GM12878 (cell line): Measurements from ENCODE around the gene C1QTNF1. TPM values are rescaled to one million over a fixed set of nuclear protein-coding genes. Genes with fewer than 3 reads are reported as not detected.

Source experiments
- ATAC-seq: fragments of 200-7000 bp; cut with Tn5 transposase; 3 replicates; pipeline ENCODE4 v1.9.1; 2020; ENCODE audit warnings: mild to moderate bottlenecking, moderate library complexity
- BruUV-seq: library from RNA; stranded (reverse); fragments of 400-500 nt; replicated peaks from 2 replicates; lab custom pipeline; 2021; lab: Mats Ljungman, UMichigan
- CTCF ChIA-PET: fragments of 300-600 bp; sonication (Branson Sonifier 250); formaldehyde crosslinking; extraction: SDS; loops from one replicate; lab custom pipeline; 2021; ENCODE audit warnings: inconsistent platforms; lab: Yijun Ruan, JAX
- POLR2A ChIA-PET: fragments of 350-600 bp; formaldehyde crosslinking; extraction: SDS; loops from one replicate; lab custom pipeline; 2021; ENCODE audit warnings: inconsistent platforms; lab: Charles Lee
- RAD21 ChIA-PET: fragments of 300-600 bp; sonication (Branson Sonifier 250); formaldehyde crosslinking; loops from one replicate; lab custom pipeline; 2023; ENCODE audit warnings: antibody characterized with exemption; ENCODE audit not compliant: unreplicated experiment; lab: Charles Lee
- SMC1A ChIA-PET: fragments of 300-600 bp; sonication (Branson Sonifier 250); formaldehyde crosslinking; loops from one replicate; lab custom pipeline; 2023; ENCODE audit not compliant: unreplicated experiment, uncharacterized antibody; lab: Charles Lee
- DNase-seq: peaks from one replicate; pipeline ENCODE4 v3.0.0-alpha.2; 2011; ENCODE audit warnings: low read depth, low spot score
- FAIRE-seq: peaks from 3 replicates; lab custom pipeline; 2011; peaks lifted over from hg19 to GRCh38; lab: Jason Lieb, UNC
- H2AFZ ChIP-seq: 2 replicates; pipeline ENCODE4 v1.6.0; 2011; ENCODE audit warnings: low read depth, low read length, control low read depth; ENCODE audit not compliant: control insufficient read depth
- H3K27ac ChIP-seq: 2 replicates; pipeline ENCODE4 v1.5.1; 2011; ENCODE audit warnings: control low read depth; ENCODE audit not compliant: control insufficient read depth, insufficient read depth
- H3K27me3 ChIP-seq, 2 experiments: replicated peaks in 1 of 2; 2 replicates each; pipeline versions ENCODE4 v1.6.0 to v1.6.1; 2011; ENCODE audit warnings: low read length in 1 of 2; ENCODE audit not compliant: control insufficient read depth in 2 of 2, insufficient read depth in 2 of 2
- H3K36me3 ChIP-seq, 2 experiments: 2 replicates each; pipeline ENCODE4 v1.5.1; 2011; ENCODE audit warnings: low read length in 1 of 2; ENCODE audit not compliant: control insufficient read depth in 2 of 2, insufficient read depth in 2 of 2
- H3K4me1 ChIP-seq: 2 replicates; pipeline ENCODE4 v1.6.1; 2011; ENCODE audit warnings: mild to moderate bottlenecking, low read length, moderate library complexity, mixed read lengths; ENCODE audit not compliant: control insufficient read depth, insufficient read depth
- H3K4me2 ChIP-seq: 2 replicates; pipeline ENCODE4 v1.6.0; 2011; ENCODE audit warnings: control low read depth; ENCODE audit not compliant: control insufficient read depth, insufficient read depth
- H3K4me3 ChIP-seq: fragments of 200-600 bp; sonication (generic); 2 replicates; pipeline ENCODE4 v1.5.1; 2016
- H3K79me2 ChIP-seq: 2 replicates; pipeline ENCODE4 v1.6.0; 2011; ENCODE audit warnings: low read length; ENCODE audit not compliant: control insufficient read depth, insufficient read depth
- H3K9ac ChIP-seq: 2 replicates; pipeline ENCODE4 v1.8.0; 2011; ENCODE audit warnings: low read length, control low read depth, mixed read lengths; ENCODE audit not compliant: control insufficient read depth, insufficient read depth
- H3K9me3 ChIP-seq: replicated peaks from 3 replicates; pipeline ENCODE4 v1.5.1; 2011; ENCODE audit warnings: mild to moderate bottlenecking, low read length; ENCODE audit not compliant: control insufficient read depth, insufficient read depth
- H4K20me1 ChIP-seq: 2 replicates; pipeline ENCODE4 v1.6.0; 2011; ENCODE audit not compliant: control insufficient read depth, insufficient read depth
- HSF1 ChIP-seq: fragments of 150-350 bp; IDR thresholded peaks from 2 replicates; pipeline ENCODE4 v1.6.1; 2014; ENCODE audit warnings: mild to moderate bottlenecking, low read depth, low read length
- IKZF1 ChIP-seq: fragments of 450-650 bp; conservative IDR thresholded peaks from 2 replicates; pipeline ENCODE4 v1.6.1; 2017; ENCODE audit warnings: antibody characterized with exemption, mild to moderate bottlenecking
- IKZF2 ChIP-seq, 2 experiments: fragments of 450-650 bp; IDR thresholded peaks; 2 replicates each; pipeline ENCODE4 v1.6.1; 2017; ENCODE audit warnings: mild to moderate bottlenecking in 2 of 2, moderate library complexity in 2 of 2
- KAT2A ChIP-seq: conservative IDR thresholded peaks from 2 replicates; pipeline ENCODE4 v1.6.1; 2011; ENCODE audit warnings: low read depth, low read length; ENCODE audit not compliant: control insufficient read depth
- TCF3 ChIP-seq: IDR thresholded peaks from 2 replicates; pipeline ENCODE4 v1.6.1; 2012; ENCODE audit warnings: low read depth, mild to moderate bottlenecking, low read length, borderline replicate concordance; ENCODE audit not compliant: insufficient read depth
- USF2 ChIP-seq: IDR thresholded peaks from 2 replicates; pipeline ENCODE4 v1.6.1; 2011; ENCODE audit warnings: low read depth, low read length, improper control_type of control experiment, borderline replicate concordance
- YBX1 ChIP-seq: fragments of 450-650 bp; IDR thresholded peaks from 2 replicates; pipeline ENCODE4 v1.6.1; 2016; ENCODE audit warnings: antibody characterized with exemption
- ZNF274 ChIP-seq: IDR thresholded peaks from one replicate; pipeline ENCODE4 v1.8.0; 2011; ENCODE audit not compliant: insufficient read length, insufficient read depth
- WGBS: methylation state at CpG from one replicate; pipeline ENCODE4 v1.1.6; 2016; ENCODE audit warnings: low lambda C conversion rate; ENCODE audit not compliant: insufficient replicate concordance, insufficient coverage; ENCODE audit errors: missing lambda C conversion rate; 5-methylcytosine and 5-hydroxymethylcytosine counted together
- in situ Hi-C: fragments of 300-500 bp; cut with MboI; formaldehyde crosslinking; loops from 9 replicates; pipeline ENCODE4 v1.14.3; 2018; ENCODE audit warnings: mixed read lengths
- intact Hi-C: fragments of 100-400 bp; cut with micrococcal nuclease; formaldehyde crosslinking; loops from one replicate; pipeline ENCODE4 v1.14.2; 2022; ENCODE audit not compliant: unreplicated experiment
- polyA plus RNA-seq, 11 experiments: library from polyadenylated mRNA; depleted of rRNA in 4 of 11; unstranded in 6 of 11; stranded (reverse) in 5 of 11; fragments of >200 nt; fragmentation: Nextera tagmentation in 4 of 11; fragmentation: Illumina TruSeq in 1 of 11; extraction: Ambion mirVana in 4 of 11; extraction: Trizol in 1 of 11; gene quantifications; 1 replicate in 1 of 11; 2 replicates in 10 of 11; pipeline versions ENCODE4 v1.2.1 to v1.2.3, GENCODE V29; 2011 to 2016; ENCODE audit warnings: inconsistent platforms in 2 of 11, missing spikeins in 2 of 11, low read depth in 1 of 11
- total RNA-seq, 4 experiments: library from RNA; depleted of rRNA in 3 of 4; stranded (reverse); fragments of >200 nt in 3 of 4; fragmentation: Illumina TruSeq in 1 of 4; extraction: Trizol in 1 of 4; gene quantifications; 2 replicates each; pipeline versions ENCODE4 v1.2.1 to v1.2.3, GENCODE V29; 2013 to 2021

The C1QTNF1 gene
- total and polyA plus RNA-seq, 10 of the 15 experiments (the other 5 are each of a cell fraction or from before 2014, with no cell fraction given) = 0.05 to 1.1 (median 0.15) TPM; not detected in 4

DNA sequence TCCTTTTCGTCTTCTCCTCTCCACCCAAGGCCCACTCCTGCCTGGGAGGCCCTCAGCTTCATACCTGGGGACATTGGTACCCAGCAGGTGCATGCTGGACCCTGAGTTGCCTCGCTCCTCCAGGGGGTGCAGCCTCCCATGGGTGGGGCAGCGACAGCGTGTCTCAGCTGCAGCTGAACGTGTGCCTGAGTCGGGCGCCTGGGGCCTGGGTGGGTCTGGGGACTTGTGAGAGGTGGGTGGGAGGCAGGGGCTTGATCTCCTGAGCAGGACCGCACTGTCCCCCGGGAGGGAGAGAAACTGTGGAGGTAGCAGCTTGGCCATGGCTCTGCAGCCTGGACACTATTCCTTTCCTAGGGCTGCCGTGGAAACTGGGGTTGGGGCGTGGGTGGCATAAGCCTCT lies 25.9 kb downstream of the C1QTNF1 start:
- Histone ChIP-seq H3K9me3 (no peaks in the 10 kb centered on the region; the same call in 2 of the 3 replicates), H3K27me3 (no peaks in the 10 kb centered on the region; a peak in 1 of 4 replicates), H3K4me2 (no peak overlapping the region), H3K4me3 (no peak overlapping the region), H3K27ac (no peak overlapping the region), H3K36me3 (no peaks in the 10 kb centered on the region), H4K20me1 (no peaks in the 10 kb centered on the region), H3K9ac (no peak overlapping the region), H2AFZ (no peak overlapping the region), H3K79me2 (no peaks in the 10 kb centered on the region), H3K4me1 (no peaks in the 10 kb centered on the region; the same call in 1 of the 2 replicates)
- intact Hi-C loops (no loop called here), in situ Hi-C loops (no loop called here)
- ATAC-seq (no peak), DNase-seq (no peak), FAIRE-seq (no peak)
- ChIA-PET RAD21 (no interaction called here), SMC1A (interaction anchor here (0.6 kb wide), 1 partner anchor 18 kb away, joined by 3 read pairs; no protein-coding TSS in a partner anchor), CTCF (interaction anchor here (0.8 to 2.7 kb wide), 2 partner anchors 8 to 10 kb away, joined by 3 to 10 read pairs; no protein-coding TSS in a partner anchor), POLR2A (interaction anchor here (0.5 kb wide), 1 partner anchor 174 kb away, joined by 3 read pairs; no protein-coding TSS in a partner anchor)
- BruUV-seq = no TSS peak
- TF ChIP-seq YBX1 (no peak), USF2 (no peak), TCF3 (no peak), HSF1 (no peak), IKZF2 (IDR thresholded peaks at IDR 0.05) (no peak), ZNF274 (no peak), KAT2A (no peak), IKZF1 (no peak)
- TF ChIP-seq, all 136 proteins: peak for 0
- WGBS = 0% methylated on average over 9 of the region's 11 CpGs
